Measurements from ENCODE around the gene CCDC116. TPM values are rescaled to one million over a fixed set of nuclear protein-coding genes. Genes with fewer than 3 reads are reported as not detected.

CCDC116 gene
- total RNA-seq, result 0.16 TPM in 1 of 2 replicates, not detected in the other

DNA sequence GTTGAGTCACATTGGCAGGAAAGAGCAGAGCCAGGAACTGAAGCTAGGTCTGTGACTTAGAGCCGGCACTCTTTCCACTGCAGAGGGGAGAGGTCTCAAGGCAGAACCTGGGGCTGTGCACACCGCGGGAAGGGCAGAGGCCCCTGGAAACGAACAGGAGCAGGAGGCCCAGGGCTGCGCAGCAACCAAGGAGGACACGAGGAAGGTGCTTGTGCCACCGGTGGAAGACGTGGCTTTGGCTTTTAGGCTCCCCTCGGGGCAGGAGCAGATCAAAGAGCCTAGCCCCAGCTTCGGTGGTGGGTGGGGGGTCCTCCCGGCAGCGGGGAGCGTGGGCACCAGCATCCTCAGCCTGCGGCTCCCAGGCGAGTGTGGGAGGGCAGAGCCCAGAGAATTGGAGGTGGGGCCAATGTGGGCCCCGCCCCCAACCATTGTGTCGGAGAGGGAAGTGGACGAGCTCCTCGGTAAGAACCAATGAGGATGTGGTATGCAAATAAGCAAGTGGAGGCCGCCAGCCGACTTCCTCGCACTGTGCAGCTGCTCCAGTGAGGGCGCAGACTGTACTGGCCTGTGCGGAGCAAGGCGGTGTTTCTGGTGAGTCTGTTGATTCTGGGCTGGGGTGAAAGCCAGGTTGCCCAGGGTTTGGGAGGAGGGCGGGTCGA lies at the start of gene CCDC116:
CCDC116 (plus strand) TSS at position 524 of the 659 bp plus-strand sequence. CDS start 422 bp downstream, outside the sequence.

GRCh38 chr22:21629255-21630149 lies 3.1 kb upstream of the CCDC116 start, which contains the start of gene YDJC:
Gene YDJC, minus strand, starts transcription at chr22:21630022. Its CDS starts 8 bp downstream, at chr22:21630014.

DNA sequence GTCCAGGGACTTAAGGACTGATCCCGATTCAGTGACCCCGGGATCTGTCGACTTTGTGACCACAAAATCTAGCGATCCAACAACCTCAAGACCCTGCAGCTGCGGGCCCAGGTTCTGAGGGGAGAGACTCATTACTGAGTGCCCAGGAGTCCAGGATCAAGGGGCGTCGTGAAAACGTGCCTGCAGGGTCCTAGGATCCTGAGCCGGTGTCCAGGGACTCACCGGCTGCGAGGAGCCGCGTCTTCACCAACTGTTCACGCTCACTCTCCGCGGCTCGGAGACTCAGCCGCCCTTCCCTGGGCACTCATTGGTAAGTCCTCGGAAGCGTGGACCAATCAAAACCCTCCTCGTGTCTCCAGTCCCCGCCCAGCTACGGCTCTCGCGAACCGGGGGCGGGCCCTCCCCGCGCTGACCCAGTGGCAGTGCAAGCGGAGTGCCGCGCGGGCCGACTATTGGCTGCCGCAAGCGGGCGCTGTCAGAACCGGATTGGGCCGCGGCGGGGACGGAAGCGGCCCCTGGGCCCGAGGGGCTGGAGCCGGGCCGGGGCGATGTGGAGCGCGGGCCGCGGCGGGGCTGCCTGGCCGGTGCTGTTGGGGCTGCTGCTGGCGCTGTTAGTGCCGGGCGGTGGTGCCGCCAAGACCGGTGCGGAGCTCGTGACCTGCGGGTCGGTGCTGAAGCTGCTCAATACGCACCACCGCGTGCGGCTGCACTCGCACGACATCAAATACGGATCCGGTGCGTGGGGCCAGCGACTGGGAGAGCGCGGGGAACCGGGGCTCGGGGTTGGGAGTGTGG lies 9.4 kb downstream of the CCDC116 start, which contains the start of gene SDF2L1:
SDF2L1 (plus strand) TSS at position 514 of the 795 bp plus-strand sequence; CDS start at position 549, 35 bp downstream.

Other genes starting within 250 kb of the CCDC116 start
- under 0.01 TPM in 1 of 2 replicates, not detected in the other for gene RIMBP3B, start 249.0 kb upstream of the CCDC116 start, total RNA-seq
- gene HIC2, start 215.4 kb upstream of the CCDC116 start, total RNA-seq, result 2.3 and 2.7 TPM in 2 replicates
- gene TMEM191C, start 165.4 kb upstream of the CCDC116 start, total RNA-seq, result 0.13 and 3.8 TPM in 2 replicates
- gene RIMBP3C, start 81.3 kb upstream of the CCDC116 start, total RNA-seq, result under 0.01 TPM in 2 replicates
- gene UBE2L3, start 65.0 kb upstream of the CCDC116 start, total RNA-seq, result 66.1 and 70.3 TPM in 2 replicates
- gene YDJC, start 2.7 kb upstream of the CCDC116 start, total RNA-seq, result 50.1 and 60.4 TPM in 2 replicates
- gene SDF2L1, start 9.5 kb downstream of the CCDC116 start, total RNA-seq, result 24.3 and 87.4 TPM in 2 replicates
- gene PPIL2, start 33.3 kb downstream of the CCDC116 start, total RNA-seq, result 28.1 and 30.6 TPM in 2 replicates
- gene YPEL1, start 103.0 kb downstream of the CCDC116 start, total RNA-seq, result 0.52 and 4.1 TPM in 2 replicates
- gene MAPK1, start 234.9 kb downstream of the CCDC116 start, total RNA-seq, result 28.7 and 31.4 TPM in 2 replicates

Measured in epithelial cell of alveolus of lung (primary cell).